A549 (cell line): ENCODE results near the gene IRX6.

Experiments used
- BHLHE40 ChIP-seq: IDR thresholded peaks from 2 replicates; pipeline ENCODE4 v1.6.1; 2012; ENCODE audit warnings: low read depth, low read length, inconsistent platforms
- CHD4 ChIP-seq: fragments of 200-600 bp; sonication (generic); IDR thresholded peaks from 2 replicates; pipeline ENCODE4 v1.6.1; 2016; ENCODE audit warnings: antibody characterized with exemption, mild to moderate bottlenecking, borderline replicate concordance
- CTCF ChIP-seq: fragments of >200 bp; sonication (Bioruptor Twin); formaldehyde crosslinking; IDR thresholded peaks from 3 replicates; pipeline ENCODE4 v1.5.1; 2016
- FOSL2 ChIP-seq, 2 experiments: fragments of 450-650 bp in 1 of 2; fragments of >200 bp in 1 of 2; sonication (Bioruptor Twin) in 1 of 2; formaldehyde crosslinking; IDR thresholded peaks; 2 replicates each; pipeline versions ENCODE4 v1.5.0 to v1.6.1; 2016 to 2020; ENCODE audit warnings: mild to moderate bottlenecking in 1 of 2, moderate library complexity in 1 of 2
- MAZ ChIP-seq: fragments of 150-350 bp; IDR thresholded peaks from 2 replicates; pipeline ENCODE4 v1.6.1; 2014; ENCODE audit warnings: antibody characterized with exemption, low read depth, low read length, borderline replicate concordance
- NPAS2 ChIP-seq: fragments of 250-450 bp; sonication (Bioruptor Pico); IDR thresholded peaks from 2 replicates; pipeline ENCODE4 v1.8.0; 2022; ENCODE audit warnings: mild to moderate bottlenecking, moderate library complexity, borderline replicate concordance
- POLR2A ChIP-seq: IDR thresholded peaks from 2 replicates; pipeline ENCODE4 v1.6.1; 2012; ENCODE audit warnings: mild to moderate bottlenecking, low read length
- RAD21 ChIP-seq, 2 experiments: fragments of >200 bp in 1 of 2; sonication (Bioruptor Twin) in 1 of 2; formaldehyde crosslinking in 1 of 2; IDR thresholded peaks in 1 of 2; conservative IDR thresholded peaks in 1 of 2; 2 replicates in 1 of 2; 3 replicates in 1 of 2; pipeline ENCODE4 v1.6.1; 2012 to 2018; ENCODE audit warnings: inconsistent platforms in 1 of 2
- RCOR1 ChIP-seq: fragments of 150-350 bp; IDR thresholded peaks from 2 replicates; pipeline ENCODE4 v1.6.1; 2014; ENCODE audit warnings: antibody characterized with exemption, low read length, low read depth
- ZNF302 ChIP-seq: fragments of 250-450 bp; sonication (Bioruptor Pico); IDR thresholded peaks from 2 replicates; pipeline ENCODE4 v1.9.0; 2021; ENCODE audit warnings: inconsistent platforms, mild to moderate bottlenecking, moderate library complexity
- TF ChIP-seq, protein P1 (sequence below): fragments of 450-650 bp; IDR thresholded peaks from 2 replicates; pipeline ENCODE4 v1.6.1; 2014; ENCODE audit warnings: antibody characterized with exemption
- TF ChIP-seq, protein P2 (sequence below): IDR thresholded peaks from 2 replicates; pipeline ENCODE4 v1.6.1; 2012
- TF ChIP-seq, protein P3 (sequence below): fragments of 250-450 bp; sonication (Bioruptor Pico); IDR thresholded peaks from 2 replicates; pipeline ENCODE4 v1.5.0; 2021; ENCODE audit warnings: mild to moderate bottlenecking, moderate library complexity, borderline replicate concordance
- TF ChIP-seq, protein P4 (sequence below): IDR thresholded peaks from 2 replicates; pipeline ENCODE4 v1.6.1; 2012

DNA sequence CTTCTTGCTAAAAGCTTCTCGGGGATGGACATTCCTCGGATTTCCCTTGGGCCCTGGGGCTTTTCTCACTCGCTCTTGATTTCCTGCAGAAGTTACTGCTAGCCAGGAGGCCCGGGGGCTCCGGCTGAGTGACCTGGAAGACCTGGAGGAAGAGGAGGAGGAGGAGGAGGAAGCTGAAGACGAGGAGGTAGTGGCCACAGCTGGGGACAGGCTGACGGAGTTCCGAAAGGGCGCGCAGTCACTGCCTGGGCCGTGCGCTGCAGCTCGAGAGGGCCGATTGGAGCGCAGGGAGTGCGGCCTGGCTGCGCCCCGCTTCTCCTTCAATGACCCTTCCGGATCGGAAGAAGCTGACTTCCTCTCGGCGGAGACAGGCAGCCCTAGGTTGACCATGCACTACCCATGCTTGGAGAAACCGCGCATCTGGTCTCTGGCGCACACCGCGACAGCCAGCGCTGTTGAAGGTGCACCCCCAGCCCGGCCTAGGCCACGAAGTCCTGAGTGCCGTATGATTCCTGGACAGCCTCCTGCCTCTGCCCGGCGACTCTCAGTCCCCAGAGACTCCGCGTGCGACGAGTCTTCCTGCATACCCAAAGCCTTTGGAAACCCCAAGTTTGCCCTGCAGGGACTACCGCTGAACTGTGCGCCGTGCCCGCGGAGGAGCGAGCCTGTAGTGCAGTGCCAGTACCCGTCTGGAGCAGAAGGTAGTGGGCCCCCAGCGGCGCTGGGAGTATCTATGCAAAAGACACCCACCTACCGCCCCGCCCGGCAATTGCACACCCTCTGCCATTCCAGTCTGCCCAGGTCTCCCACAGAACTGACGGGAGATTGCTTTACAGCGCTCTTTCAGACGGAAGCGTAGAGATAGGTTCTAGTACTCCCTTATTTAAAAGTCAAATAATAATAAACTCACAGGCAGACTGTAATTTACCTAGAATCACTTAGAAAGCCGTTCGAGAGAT, 4.9 kb downstream of the IRX6 start:
- TF ChIP-seq CHD4 = no peak
- TF ChIP-seq RCOR1 = no peak
- TF ChIP-seq CTCF = no peak
- no peak for TF ChIP-seq POLR2A
- TF ChIP-seq ZNF302 = no peak
- no peak for TF ChIP-seq RAD21 (conservative IDR thresholded peaks at IDR 0.05 in 1 of 2, IDR thresholded peaks at IDR 0.05 in 1 of 2)
- no peak for TF ChIP-seq FOSL2 (IDR thresholded peaks at IDR 0.05)
- TF ChIP-seq FOSL2 (CRISPR knock-in tag; IDR thresholded peaks at IDR 0.05) = no peak
- TF ChIP-seq, protein P1, sequence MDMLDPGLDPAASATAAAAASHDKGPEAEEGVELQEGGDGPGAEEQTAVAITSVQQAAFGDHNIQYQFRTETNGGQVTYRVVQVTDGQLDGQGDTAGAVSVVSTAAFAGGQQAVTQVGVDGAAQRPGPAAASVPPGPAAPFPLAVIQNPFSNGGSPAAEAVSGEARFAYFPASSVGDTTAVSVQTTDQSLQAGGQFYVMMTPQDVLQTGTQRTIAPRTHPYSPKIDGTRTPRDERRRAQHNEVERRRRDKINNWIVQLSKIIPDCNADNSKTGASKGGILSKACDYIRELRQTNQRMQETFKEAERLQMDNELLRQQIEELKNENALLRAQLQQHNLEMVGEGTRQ = no peak
- TF ChIP-seq BHLHE40 = no peak
- TF ChIP-seq, protein P2, sequence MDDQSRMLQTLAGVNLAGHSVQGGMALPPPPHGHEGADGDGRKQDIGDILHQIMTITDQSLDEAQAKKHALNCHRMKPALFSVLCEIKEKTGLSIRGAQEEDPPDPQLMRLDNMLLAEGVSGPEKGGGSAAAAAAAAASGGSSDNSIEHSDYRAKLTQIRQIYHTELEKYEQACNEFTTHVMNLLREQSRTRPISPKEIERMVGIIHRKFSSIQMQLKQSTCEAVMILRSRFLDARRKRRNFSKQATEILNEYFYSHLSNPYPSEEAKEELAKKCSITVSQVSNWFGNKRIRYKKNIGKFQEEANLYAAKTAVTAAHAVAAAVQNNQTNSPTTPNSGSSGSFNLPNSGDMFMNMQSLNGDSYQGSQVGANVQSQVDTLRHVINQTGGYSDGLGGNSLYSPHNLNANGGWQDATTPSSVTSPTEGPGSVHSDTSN = no peak
- TF ChIP-seq, protein P3, sequence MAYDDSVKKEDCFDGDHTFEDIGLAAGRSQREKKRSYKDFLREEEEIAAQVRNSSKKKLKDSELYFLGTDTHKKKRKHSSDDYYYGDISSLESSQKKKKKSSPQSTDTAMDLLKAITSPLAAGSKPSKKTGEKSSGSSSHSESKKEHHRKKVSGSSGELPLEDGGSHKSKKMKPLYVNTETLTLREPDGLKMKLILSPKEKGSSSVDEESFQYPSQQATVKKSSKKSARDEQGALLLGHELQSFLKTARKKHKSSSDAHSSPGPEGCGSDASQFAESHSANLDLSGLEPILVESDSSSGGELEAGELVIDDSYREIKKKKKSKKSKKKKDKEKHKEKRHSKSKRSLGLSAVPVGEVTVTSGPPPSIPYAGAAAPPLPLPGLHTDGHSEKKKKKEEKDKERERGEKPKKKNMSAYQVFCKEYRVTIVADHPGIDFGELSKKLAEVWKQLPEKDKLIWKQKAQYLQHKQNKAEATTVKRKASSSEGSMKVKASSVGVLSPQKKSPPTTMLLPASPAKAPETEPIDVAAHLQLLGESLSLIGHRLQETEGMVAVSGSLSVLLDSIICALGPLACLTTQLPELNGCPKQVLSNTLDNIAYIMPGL (CRISPR knock-in tag) = no peak
- TF ChIP-seq, protein P4, sequence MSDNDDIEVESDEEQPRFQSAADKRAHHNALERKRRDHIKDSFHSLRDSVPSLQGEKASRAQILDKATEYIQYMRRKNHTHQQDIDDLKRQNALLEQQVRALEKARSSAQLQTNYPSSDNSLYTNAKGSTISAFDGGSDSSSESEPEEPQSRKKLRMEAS = no peak
- no peak for TF ChIP-seq MAZ
- no peak for TF ChIP-seq NPAS2 (CRISPR knock-in tag)
